Liver (tissue), 9 donors: ENCODE data around the gene PARD3B. TPM values are rescaled to one million over a fixed set of nuclear protein-coding genes. Genes with fewer than 3 reads are reported as not detected.

Experiments
- DNase-seq: peaks from one replicate; pipeline ENCODE4 v3.0.0-alpha.2; 2017; ENCODE audit warnings: low spot score
- H3K27ac ChIP-seq, 2 donors: one replicate each; pipeline ENCODE4 v1.7.0; 2013; ENCODE audit warnings: inconsistent platforms in 2 of 2, low read length in 2 of 2, control low read depth in 1 of 2, low read depth in 1 of 2, mild to moderate bottlenecking in 1 of 2
- H3K27me3 ChIP-seq, 4 donors: one replicate each; pipeline versions ENCODE4 v1.6.1 to v1.7.0; 2013; ENCODE audit warnings: low read length in 3 of 4, inconsistent platforms in 1 of 4, mild to moderate bottlenecking in 1 of 4, moderate library complexity in 1 of 4; ENCODE audit not compliant: control insufficient read depth in 4 of 4, insufficient read depth in 4 of 4
- H3K36me3 ChIP-seq, 4 donors: one replicate each; pipeline versions ENCODE4 v1.6.1 to v1.7.0; 2013; ENCODE audit warnings: low read length in 3 of 4, mild to moderate bottlenecking in 3 of 4, low read depth in 1 of 4, moderate library complexity in 1 of 4; ENCODE audit not compliant: control insufficient read depth in 4 of 4, insufficient read depth in 3 of 4
- H3K4me1 ChIP-seq, 4 donors: one replicate each; pipeline versions ENCODE4 v1.6.1 to v1.7.0; 2013; ENCODE audit warnings: low read length in 3 of 4, mild to moderate bottlenecking in 3 of 4, moderate library complexity in 1 of 4; ENCODE audit not compliant: control insufficient read depth in 4 of 4, insufficient read depth in 4 of 4
- H3K4me3 ChIP-seq, 3 donors: one replicate each; pipeline versions ENCODE4 v1.6.1 to v1.7.0; 2013; ENCODE audit warnings: low read length in 3 of 3, control low read depth in 1 of 3, low read depth in 1 of 3, mild to moderate bottlenecking in 1 of 3
- H3K9ac ChIP-seq, 2 donors: one replicate each; pipeline ENCODE4 v1.7.0; 2013; ENCODE audit warnings: low read length in 2 of 2, mild to moderate bottlenecking in 2 of 2, moderate library complexity in 2 of 2, control low read depth in 1 of 2, low read depth in 1 of 2
- H3K9me3 ChIP-seq, 4 donors: one replicate each; pipeline versions ENCODE4 v1.6.1 to v1.7.0; 2013; ENCODE audit warnings: low read length in 3 of 4; ENCODE audit not compliant: control insufficient read depth in 4 of 4
- ATF3 ChIP-seq: IDR thresholded peaks from 2 replicates; pipeline ENCODE4 v1.6.1; 2016; ENCODE audit warnings: antibody characterized with exemption
- CTCF ChIP-seq: fragments of 150-350 bp; IDR thresholded peaks from 2 replicates; pipeline ENCODE4 v1.5.1; 2017; ENCODE audit warnings: improper control_type of control experiment, low read depth, low read length; ENCODE audit not compliant: missing input control
- FOXA1 ChIP-seq: IDR thresholded peaks from 2 replicates; pipeline ENCODE4 v1.6.1; 2016; ENCODE audit warnings: antibody characterized with exemption
- FOXA2 ChIP-seq: IDR thresholded peaks from 2 replicates; pipeline ENCODE4 v1.6.1; 2016; ENCODE audit warnings: antibody characterized with exemption
- GABPA ChIP-seq, 2 donors: IDR thresholded peaks in 1 of 2; conservative IDR thresholded peaks in 1 of 2; 2 replicates each; pipeline ENCODE4 v1.6.1; 2016; ENCODE audit warnings: antibody characterized with exemption in 2 of 2, mild to moderate bottlenecking in 1 of 2, moderate library complexity in 1 of 2
- HNF4A ChIP-seq, 2 donors: conservative IDR thresholded peaks; 2 replicates each; pipeline ENCODE4 v1.6.1; 2016; ENCODE audit warnings: antibody characterized with exemption in 2 of 2, mild to moderate bottlenecking in 2 of 2
- JUND ChIP-seq, 2 donors: IDR thresholded peaks; 2 replicates each; pipeline ENCODE4 v1.6.1; 2016; ENCODE audit warnings: antibody characterized with exemption in 2 of 2
- MAX ChIP-seq: IDR thresholded peaks from 2 replicates; pipeline ENCODE4 v1.6.1; 2016; ENCODE audit warnings: antibody characterized with exemption
- NR2F2 ChIP-seq: IDR thresholded peaks from 2 replicates; pipeline ENCODE4 v1.6.1; 2016; ENCODE audit warnings: antibody characterized with exemption
- RAD21 ChIP-seq, 2 donors: IDR thresholded peaks; 2 replicates each; pipeline ENCODE4 v1.6.1; 2016; ENCODE audit warnings: antibody characterized with exemption in 2 of 2, mild to moderate bottlenecking in 2 of 2
- REST ChIP-seq: IDR thresholded peaks from 2 replicates; pipeline ENCODE4 v1.6.1; 2016; ENCODE audit warnings: antibody characterized with exemption, mild to moderate bottlenecking
- RXRA ChIP-seq, 2 donors: IDR thresholded peaks; 2 replicates each; pipeline ENCODE4 v1.6.1; 2017 to 2018; ENCODE audit warnings: antibody characterized with exemption in 2 of 2, mild to moderate bottlenecking in 1 of 2
- SP1 ChIP-seq: IDR thresholded peaks from 2 replicates; pipeline ENCODE4 v1.6.1; 2018; ENCODE audit warnings: antibody characterized with exemption, mild to moderate bottlenecking
- YY1 ChIP-seq: IDR thresholded peaks from 2 replicates; pipeline ENCODE4 v1.6.1; 2016; ENCODE audit warnings: antibody characterized with exemption, mild to moderate bottlenecking
- ZBTB33 ChIP-seq: IDR thresholded peaks from 2 replicates; pipeline ENCODE4 v1.6.1; 2016; ENCODE audit warnings: antibody characterized with exemption
- WGBS: extraction: QIAGEN DNeasy Blood & Tissue Kit; methylation state at CpG from one replicate; pipeline ENCODE4 v1.1.7; 2013; 5-methylcytosine and 5-hydroxymethylcytosine counted together
- polyA plus RNA-seq, 2 donors: library from polyadenylated mRNA; stranded (reverse) in 1 of 2; unstranded in 1 of 2; fragments of 200-250 nt in 1 of 2; fragments of >200 nt in 1 of 2; fragmentation: Nextera tagmentation in 1 of 2; extraction: Ambion mirVana in 1 of 2; gene quantifications; one replicate each; pipeline versions ENCODE4 v1.2.1 to v1.2.3, GENCODE V29; 2013 to 2015
- total RNA-seq, 2 donors: library from RNA; depleted of rRNA; stranded (reverse); fragments of >200 nt; gene quantifications; one replicate each; pipeline ENCODE4 v1.2.3, GENCODE V29; 2014
- donor health status: healthy.
- donor health status: healthy.
- donor health status: healthy.
- donor health status: healthy.
- donor health status: healthy.

PARD3B gene
- total and polyA plus RNA-seq, 4 donors: 1.1 to 10.3 (median 3.7) TPM

- no peaks in the 10 kb centered on the region for H3K36me3 ChIP-seq
- no peak overlapping the region for H3K4me3 ChIP-seq
- no peak overlapping the region for H3K27ac ChIP-seq
- H3K4me1 ChIP-seq: peaks cover 0 to 3% (median under 1%) of the 10 kb centered on the region in 4 donors
- TF ChIP-seq FOXA2 (no peak), CTCF (no peak), REST (no peak), RAD21 (IDR thresholded peaks at IDR 0.05) (no peak), MAX (no peak), YY1 (no peak), HNF4A (conservative IDR thresholded peaks at IDR 0.05) (no peak), RXRA (IDR thresholded peaks at IDR 0.05) (no peak), ATF3 (no peak), SP1 (no peak), GABPA (IDR thresholded peaks at IDR 0.05 in 1 of 2, conservative IDR thresholded peaks at IDR 0.05 in 1 of 2) (no peak), NR2F2 (no peak), ZBTB33 (no peak), FOXA1 (no peak), JUND (IDR thresholded peaks at IDR 0.05) (no peak)
- no peak for DNase-seq
- no peaks in the 10 kb centered on the region for H3K9me3 ChIP-seq
- WGBS: 94% methylated on average over 1 of the region's 1 CpG
- no peaks in the 10 kb centered on the region for H3K27me3 ChIP-seq
- no peak overlapping the region for H3K9ac ChIP-seq
Observed at GRCh38 chr2:204530464-204530805, 14.8 kb upstream of the PARD3B start.

- Histone ChIP-seq H3K27me3 (no peaks in the 10 kb centered on the region), H3K9ac (no peak overlapping the region), H3K9me3 (no peaks in the 10 kb centered on the region), H3K27ac (no peak overlapping the region), H3K36me3 (no peaks in the 10 kb centered on the region), H3K4me3 (no peak overlapping the region), H3K4me1 (peaks cover 0 to 3% (median under 1%) of the 10 kb centered on the region in 4 donors)
- WGBS: 66% methylated on average over 5 of the region's 5 CpGs
- no peak for DNase-seq
- TF ChIP-seq ZBTB33: peak; percentile 52
- TF ChIP-seq SP1: peak; percentile 22
- TF ChIP-seq RXRA (IDR thresholded peaks at IDR 0.05): peak; percentile 14 to 60
- TF ChIP-seq GABPA (IDR thresholded peaks at IDR 0.05 in 1 of 2, conservative IDR thresholded peaks at IDR 0.05 in 1 of 2): no peak
- peak; percentile 27 to 45 for TF ChIP-seq RAD21 (IDR thresholded peaks at IDR 0.05)
- TF ChIP-seq ATF3: peak; percentile 18
- peak; percentile 18 for TF ChIP-seq REST
- peak; percentile 47 to 57 for TF ChIP-seq JUND (IDR thresholded peaks at IDR 0.05)
Observed at GRCh38 chr2:204533629-204534370, 11.5 kb upstream of the PARD3B start.
